Kidney tubule cell (primary cell): ENCODE measurements around the gene FBXL20.

ENCODE experiments used
- DNase-seq: peaks from one replicate; pipeline ENCODE4 v3.0.0-alpha.2; 2018; ENCODE audit warnings: low spot score

The FBXL20 gene

GRCh38 chr17:39224778-39225307 is 176.6 kb downstream of the FBXL20 start:
- DNase-seq: no peak

GRCh38 chr17:39223907-39224777 is 177.3 kb downstream of the FBXL20 start:
- DNase-seq: no peak

DNA sequence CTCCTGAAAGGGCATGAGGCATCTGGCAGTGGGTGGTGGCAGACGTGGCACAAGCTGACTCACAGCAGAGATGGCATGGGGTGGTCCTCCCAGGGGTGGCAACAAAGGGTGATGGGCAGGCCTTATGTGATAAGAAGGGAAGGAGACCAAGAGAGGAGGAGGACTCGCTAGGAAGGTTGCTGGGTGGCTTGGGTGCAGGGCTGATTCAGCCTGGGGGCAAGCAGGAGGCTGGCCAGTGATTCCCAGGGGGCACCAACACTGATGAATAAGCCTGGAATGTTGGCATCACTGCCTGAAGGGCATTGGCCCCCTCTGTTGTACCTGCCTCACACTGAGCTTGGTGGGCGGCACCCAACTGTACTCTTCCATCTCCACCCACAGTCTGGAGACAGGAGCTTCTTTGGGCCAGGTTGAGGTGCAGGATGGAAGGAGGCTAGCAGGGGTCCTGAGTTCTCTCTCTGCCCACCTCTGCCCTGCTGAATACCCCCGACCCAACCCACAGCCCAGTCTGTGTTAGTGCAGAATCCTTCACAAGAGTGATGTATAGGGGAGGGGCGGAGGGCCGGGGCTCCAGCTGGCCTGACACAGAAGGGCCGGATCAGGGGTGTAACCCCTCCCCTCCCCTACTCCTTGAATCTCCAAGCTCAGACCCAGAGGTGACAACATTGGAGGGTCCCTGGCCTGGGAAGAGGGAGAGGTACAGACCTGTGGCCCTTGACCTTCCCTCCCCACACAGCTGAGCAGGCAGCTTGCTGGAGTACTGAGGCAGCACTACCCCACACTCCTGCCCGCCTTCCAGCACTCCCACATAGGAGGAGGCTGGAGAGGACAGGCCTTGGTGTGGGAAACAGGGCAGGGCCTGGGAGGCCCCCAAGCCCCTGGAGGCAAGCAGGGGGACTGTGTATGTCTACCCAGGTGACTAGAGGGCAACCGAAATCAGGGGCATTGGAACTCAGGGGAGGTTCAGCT is 178.3 kb downstream of the FBXL20 start:
- DNase-seq: no peak

DNA sequence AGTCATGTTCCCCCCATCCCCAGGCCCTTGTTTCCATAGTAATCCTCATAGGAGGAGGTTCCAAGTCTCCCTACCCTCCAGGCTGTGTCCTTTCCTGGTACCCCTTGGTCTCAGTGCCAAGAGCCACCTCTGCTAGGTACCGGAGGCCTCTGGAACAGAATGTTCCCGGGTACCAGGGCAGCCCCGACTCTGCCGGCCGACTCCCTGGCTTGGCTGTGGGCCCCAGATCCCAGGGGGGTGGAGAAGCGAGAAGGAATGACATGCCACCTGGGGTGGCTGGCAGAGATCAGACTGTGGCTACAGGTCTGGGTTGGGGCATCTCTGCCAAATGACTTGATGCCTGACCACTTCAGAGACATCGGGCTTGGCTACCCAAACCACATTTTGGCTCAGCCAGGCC is 179.3 kb downstream of the FBXL20 start:
- no peak for DNase-seq

DNA sequence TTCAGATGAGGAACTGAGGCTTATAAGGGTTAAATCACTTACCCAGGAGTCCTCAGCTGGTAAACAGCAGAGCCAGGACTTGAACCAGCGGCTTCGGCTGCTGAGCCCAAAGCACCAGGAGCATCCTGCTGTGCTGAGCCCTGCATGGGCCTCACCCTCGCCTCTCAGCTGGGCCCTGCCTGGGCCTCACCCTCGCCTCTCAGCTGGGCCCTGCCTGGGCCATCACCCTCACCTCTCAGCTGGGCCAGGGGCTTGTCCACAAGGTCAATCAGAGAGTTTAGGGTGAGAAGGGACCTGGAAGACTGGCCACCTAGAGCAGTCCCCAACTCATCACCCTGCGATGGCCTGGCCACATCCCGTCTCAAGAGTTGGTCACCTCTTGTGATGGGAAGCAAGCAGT is 179.9 kb downstream of the FBXL20 start:
- no peak for DNase-seq

GRCh38 chr17:39219647-39220154 is 181.7 kb downstream of the FBXL20 start:
- no peak for DNase-seq

GRCh38 chr17:39218906-39219305 is 182.5 kb downstream of the FBXL20 start:
- no peak for DNase-seq

- no peak for DNase-seq
Observed at GRCh38 chr17:39217734-39218369, 183.6 kb downstream of the FBXL20 start.

GRCh38 chr17:39213852-39214251 is 187.6 kb downstream of the FBXL20 start:
- peak; percentile 82 for DNase-seq

DNA sequence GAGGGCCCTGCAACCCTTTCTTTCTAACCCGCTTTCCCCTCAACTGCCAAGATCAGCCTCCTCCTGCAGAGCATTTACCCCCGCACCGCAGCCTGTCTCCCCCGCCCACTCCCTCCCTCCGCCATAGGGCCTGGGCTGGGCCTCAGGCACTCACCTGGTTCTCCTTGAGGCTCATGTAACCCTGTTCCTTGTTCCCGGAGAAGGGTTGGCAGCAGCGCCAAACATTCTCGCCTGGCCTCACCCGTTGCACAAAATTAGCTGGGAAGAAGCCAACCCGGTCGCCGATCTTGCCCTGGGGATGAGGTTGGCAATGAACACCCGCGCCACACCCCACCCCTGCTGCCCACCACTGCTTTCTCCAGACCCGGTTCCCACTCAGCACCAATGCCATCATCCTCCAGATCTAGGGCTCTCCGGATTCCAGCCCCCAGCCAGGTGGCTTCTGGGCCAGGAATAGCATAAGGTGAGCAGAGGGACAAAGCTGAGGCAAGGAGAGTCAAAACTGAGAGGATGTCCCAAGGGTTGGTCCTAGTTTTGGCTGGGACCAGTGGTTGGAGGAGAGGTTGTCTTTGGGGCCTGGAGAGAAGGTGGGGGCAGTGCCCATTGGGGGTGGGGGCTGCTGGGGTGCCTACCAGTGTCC is 188.5 kb downstream of the FBXL20 start:
- no peak for DNase-seq

GRCh38 chr17:39212195-39212810 is 189.1 kb downstream of the FBXL20 start:
- no peak for DNase-seq

DNA sequence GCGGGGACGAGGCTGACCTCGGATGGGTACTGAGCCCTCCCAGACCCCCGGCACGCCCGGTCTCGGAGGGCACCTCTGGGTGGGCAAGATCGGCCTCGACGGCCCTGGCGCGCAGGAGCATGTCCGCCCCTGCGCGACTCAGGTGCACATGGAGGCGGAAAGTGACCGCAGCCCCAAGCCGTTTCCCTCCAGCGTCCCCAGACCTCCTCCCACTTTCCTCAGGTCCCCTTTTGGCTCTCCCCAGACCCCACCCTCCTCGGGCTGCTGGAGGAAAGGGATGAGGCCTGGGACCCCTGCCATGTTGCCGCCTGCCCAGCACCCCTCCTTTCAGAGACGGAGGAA is 191.4 kb downstream of the FBXL20 start:
- DNase-seq: no peak

DNA sequence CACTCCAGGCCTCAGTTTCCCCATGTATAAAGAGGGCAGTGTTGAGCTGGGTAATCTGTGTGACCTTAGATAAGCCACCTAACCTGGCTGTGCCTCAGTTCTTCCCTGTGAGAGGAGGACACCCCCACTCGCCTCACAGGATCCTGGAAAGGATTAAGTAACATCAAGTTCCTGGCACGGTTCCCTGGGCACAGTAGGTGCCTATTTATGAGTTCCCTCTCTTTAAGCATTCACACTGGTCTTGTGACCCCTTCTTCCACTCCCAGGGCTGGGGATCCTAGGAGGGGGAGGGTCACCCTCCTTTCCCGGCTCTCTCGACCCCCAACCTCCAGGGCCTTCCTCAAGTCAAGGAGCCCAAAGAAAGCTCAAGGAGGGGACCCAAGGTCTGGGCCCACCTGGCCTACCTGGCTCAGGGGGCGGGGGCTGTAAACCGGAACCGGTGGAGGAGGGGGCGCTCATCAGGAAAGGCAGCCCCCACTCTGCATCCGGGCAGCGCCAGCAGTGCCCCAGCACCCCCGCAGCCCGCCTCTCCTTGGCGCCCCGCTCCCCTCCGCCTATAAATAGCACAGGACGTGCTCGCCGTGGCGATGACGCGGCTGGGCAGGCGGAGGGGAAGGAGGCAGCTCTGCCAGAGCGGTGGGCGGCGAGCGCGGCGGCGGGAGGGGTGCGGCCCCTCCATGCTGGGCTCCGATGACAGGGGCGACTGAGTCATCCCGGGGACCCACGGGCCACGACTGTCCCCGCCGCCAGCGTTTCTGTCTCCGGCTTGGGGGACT is 191.9 kb downstream of the FBXL20 start:
- peak; percentile 39 for DNase-seq

GRCh38 chr17:39208893-39209292 is 192.5 kb downstream of the FBXL20 start:
- DNase-seq: no peak

DNA sequence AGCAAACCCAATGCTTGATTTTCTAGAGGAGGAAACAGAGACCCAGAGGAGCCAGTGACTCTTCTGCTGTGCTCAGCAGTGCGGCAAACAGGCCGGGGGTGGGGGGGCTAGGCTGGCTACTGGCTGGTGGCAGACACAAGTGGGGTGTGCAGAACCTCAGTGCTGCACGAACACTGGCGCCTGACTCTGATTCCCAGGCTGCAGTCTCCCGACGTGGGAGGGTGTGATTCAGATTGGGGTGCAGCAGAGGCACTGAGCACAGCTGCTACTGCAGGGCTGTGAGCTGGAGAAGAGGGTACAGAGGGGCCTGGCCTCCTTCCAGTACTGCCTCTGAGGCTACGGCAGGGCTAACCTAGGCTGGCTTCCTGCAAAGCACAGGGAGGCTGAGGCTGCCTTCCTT is 193.3 kb downstream of the FBXL20 start:
- DNase-seq: no peak

DNA sequence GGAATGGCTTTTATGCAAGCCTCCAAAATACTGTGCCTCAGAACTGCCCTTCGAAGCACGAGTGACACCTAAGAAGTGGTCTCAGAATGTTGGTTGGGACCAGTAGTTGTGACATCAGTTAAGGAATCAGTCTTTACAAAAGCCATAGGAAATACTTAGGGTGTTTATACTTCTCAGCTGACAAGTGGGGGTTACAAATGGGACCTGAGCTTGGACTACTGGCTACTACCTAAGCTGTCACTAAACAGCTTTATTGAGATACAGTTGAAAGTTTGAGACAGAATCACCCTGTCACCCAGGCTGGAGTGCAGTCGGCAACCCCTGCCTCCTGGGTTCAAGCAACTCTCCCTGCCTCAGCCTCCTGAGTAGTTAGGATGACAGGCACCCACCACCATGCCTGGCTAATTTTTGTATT is 196.3 kb downstream of the FBXL20 start:
- no peak for DNase-seq

- DNase-seq: no peak
Observed at GRCh38 chr17:39204245-39204644, 197.2 kb downstream of the FBXL20 start.
